Keratinocyte (primary cell): ENCODE measurements around the gene CMSS1. TPM values are rescaled to one million over a fixed set of nuclear protein-coding genes. Genes with fewer than 3 reads are reported as not detected.

Experiments
- DNase-seq: peaks from one replicate; pipeline ENCODE4 v3.0.0-alpha.2; 2011; ENCODE audit warnings: low read depth, missing footprints, low spot score
- FAIRE-seq: peaks from 2 replicates; lab custom pipeline; 2011; peaks lifted over from hg19 to GRCh38; lab: Jason Lieb, UNC
- H2AFZ ChIP-seq: 2 replicates; pipeline ENCODE4 v1.6.0; 2012; ENCODE audit warnings: low read length, control low read depth, inconsistent platforms; ENCODE audit not compliant: control insufficient read depth
- H3K27ac ChIP-seq: 2 replicates; pipeline ENCODE4 v1.5.1; 2011; ENCODE audit warnings: low read length; ENCODE audit not compliant: control insufficient read depth, insufficient read depth
- H3K27me3 ChIP-seq: 3 replicates; pipeline ENCODE4 v1.6.0; 2011; ENCODE audit warnings: low read length; ENCODE audit not compliant: control insufficient read depth, insufficient read depth; ENCODE audit errors: extremely low read depth
- H3K36me3 ChIP-seq, 2 experiments: 2 replicates in 1 of 2; 3 replicates in 1 of 2; pipeline ENCODE4 v1.5.1; 2011; ENCODE audit warnings: low read length in 2 of 2, mild to moderate bottlenecking in 1 of 2; ENCODE audit not compliant: control insufficient read depth in 2 of 2, insufficient read depth in 2 of 2; ENCODE audit errors: extremely low read depth in 1 of 2
- H3K4me1 ChIP-seq: 3 replicates; pipeline ENCODE4 v1.5.1; 2011; ENCODE audit warnings: low read length; ENCODE audit not compliant: control insufficient read depth, insufficient read depth; ENCODE audit errors: extremely low read depth
- H3K4me2 ChIP-seq: 3 replicates; pipeline ENCODE4 v1.6.0; 2011; ENCODE audit warnings: low read depth, low read length; ENCODE audit not compliant: control insufficient read depth, insufficient read depth; ENCODE audit errors: extremely low read depth
- H3K4me3 ChIP-seq, 3 experiments: fragments of 200-600 bp in 1 of 3; sonication (generic) in 1 of 3; 2 replicates in 2 of 3; 3 replicates in 1 of 3; pipeline ENCODE4 v1.5.1; 2011 to 2016; ENCODE audit warnings: low read length in 3 of 3, mild to moderate bottlenecking in 3 of 3, control low read depth in 2 of 3, inconsistent platforms in 1 of 3, low read depth in 1 of 3, mixed read lengths in 1 of 3, mixed run types in 1 of 3, moderate library complexity in 1 of 3; ENCODE audit not compliant: control insufficient read depth in 2 of 3, insufficient read depth in 2 of 3; ENCODE audit errors: extremely low read depth in 1 of 3
- H3K79me2 ChIP-seq: 2 replicates; pipeline ENCODE4 v1.6.0; 2012; ENCODE audit warnings: low read length; ENCODE audit not compliant: control insufficient read depth, insufficient read depth
- H3K9ac ChIP-seq: 3 replicates; pipeline ENCODE4 v1.6.0; 2011; ENCODE audit warnings: low read length; ENCODE audit not compliant: control insufficient read depth, insufficient read depth; ENCODE audit errors: extremely low read depth
- H3K9me1 ChIP-seq: 3 replicates; pipeline ENCODE4 v1.6.0; 2011; ENCODE audit warnings: low read length; ENCODE audit not compliant: control insufficient read depth, insufficient read depth; ENCODE audit errors: extremely low read depth
- H3K9me3 ChIP-seq: 2 replicates; pipeline ENCODE4 v1.5.1; 2012; ENCODE audit warnings: low read depth, low read length; ENCODE audit not compliant: control insufficient read depth
- H4K20me1 ChIP-seq: 3 replicates; pipeline ENCODE4 v1.6.0; 2011; ENCODE audit warnings: low read length; ENCODE audit not compliant: control insufficient read depth, insufficient read depth; ENCODE audit errors: extremely low read depth
- EZH2 ChIP-seq: IDR thresholded peaks from one replicate; pipeline ENCODE4 v1.6.1; 2012; ENCODE audit warnings: inconsistent platforms, mild to moderate bottlenecking, low read length, moderate library complexity
- dilution Hi-C: fragments of 300-500 bp; cut with MboI; formaldehyde crosslinking; loops from one replicate; pipeline ENCODE4 v1.7.0; 2020; ENCODE audit warnings: low sequenced_read_pairs; ENCODE audit not compliant: extremely low pct_ligation_motif_present
- polyA plus RNA-seq, 5 experiments: library from polyadenylated mRNA; depleted of rRNA in 3 of 5; stranded (reverse) in 3 of 5; stranded (forward) in 1 of 5; unstranded in 1 of 5; fragments of >200 nt; gene quantifications; 1 replicate in 1 of 5; 2 replicates in 3 of 5; 3 replicates in 1 of 5; pipeline versions ENCODE4 v1.2.1 to v1.2.3, GENCODE V29; 2011 to 2012; ENCODE audit warnings: missing spikeins in 2 of 5, low read depth in 1 of 5, low replicate concordance in 1 of 5
- TF ChIP-seq, protein P1 (sequence below), 3 experiments: IDR thresholded peaks in 1 of 3; conservative IDR thresholded peaks in 1 of 3; optimal IDR thresholded peaks in 1 of 3; 2 replicates in 2 of 3; 3 replicates in 1 of 3; pipeline versions ENCODE3 to v1.5.1; 2011; ENCODE audit warnings: low read length in 3 of 3, mild to moderate bottlenecking in 3 of 3, moderate library complexity in 2 of 3, control low read depth in 1 of 3, inconsistent platforms in 1 of 3; ENCODE audit not compliant: insufficient read depth in 2 of 3; ENCODE audit errors: extremely low read depth in 1 of 3

CMSS1 gene
- polyA plus RNA-seq, 1 donor (not counting 4 experiments of a cell fraction or from before 2014, with no cell fraction given): 37.2 TPM

DNA sequence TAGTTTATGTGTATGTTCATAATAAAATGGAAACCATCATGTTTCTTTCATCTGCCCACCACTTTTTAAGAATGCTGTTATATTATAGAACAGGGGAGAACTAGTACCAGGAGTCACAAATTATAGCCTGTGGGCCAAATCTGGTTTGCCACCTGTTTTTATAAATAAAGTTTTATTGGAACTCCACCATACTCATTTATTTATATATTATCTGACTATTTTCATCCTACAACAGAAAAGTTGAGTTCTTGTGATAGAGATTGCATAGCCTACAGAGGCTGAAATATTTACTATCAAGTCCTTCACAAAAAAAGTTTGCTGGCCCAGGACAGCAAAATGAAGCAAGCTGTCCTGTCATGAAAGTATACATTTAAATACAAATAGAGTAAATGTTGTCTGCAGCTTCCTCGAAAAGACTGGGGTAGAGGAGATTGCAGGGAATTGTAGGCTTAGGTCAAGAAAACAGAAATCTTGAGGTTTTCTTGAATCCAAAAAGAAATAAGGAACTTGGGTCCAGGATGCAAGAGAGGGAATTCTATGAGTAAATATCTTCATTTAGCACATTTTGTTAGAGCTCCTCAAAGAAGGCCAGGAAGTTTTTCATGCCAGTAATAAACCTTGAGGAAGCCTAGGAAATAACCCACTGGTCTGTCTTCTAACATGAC lies 255.5 kb downstream of the CMSS1 start:
- no peak overlapping the region for H2AFZ ChIP-seq

DNA sequence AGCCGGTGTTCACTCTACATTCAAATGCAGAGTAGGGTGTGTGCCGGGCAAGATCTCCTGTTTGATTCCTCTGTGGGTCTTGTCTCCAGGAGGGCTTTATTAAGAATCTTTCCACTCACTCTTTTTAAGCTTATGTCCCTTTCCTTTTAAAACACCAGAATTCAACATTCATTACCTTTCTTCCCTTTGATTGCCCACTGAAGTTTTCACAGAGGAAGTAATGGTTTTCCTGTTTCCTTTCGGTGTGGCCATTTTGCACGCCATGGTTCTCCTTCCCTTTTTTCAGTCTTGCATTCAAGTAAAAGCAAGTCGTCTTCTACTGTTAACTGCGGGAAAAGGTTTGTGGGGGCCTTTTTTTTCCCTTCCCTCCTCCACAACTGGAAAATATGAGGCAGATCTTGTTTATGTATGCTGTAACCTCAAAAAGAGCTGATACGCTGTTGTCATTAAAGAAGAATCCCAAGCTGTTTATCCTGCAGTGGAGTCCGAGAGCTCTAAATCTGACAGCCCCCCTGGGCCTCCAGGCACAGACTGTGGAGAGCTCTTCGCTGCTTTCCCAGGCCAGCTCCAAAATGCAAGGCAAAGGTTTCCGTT lies 256.1 kb downstream of the CMSS1 start:
- no peak overlapping the region for H2AFZ ChIP-seq
- H3K27me3 ChIP-seq: no peaks in the 10 kb centered on the region
- no peaks in the 10 kb centered on the region for H3K9me3 ChIP-seq
- dilution Hi-C loops: no loop called here
- H3K9ac ChIP-seq: no peak overlapping the region
- no peaks in the 10 kb centered on the region for H3K4me1 ChIP-seq
- H3K27ac ChIP-seq: no peak overlapping the region
- TF ChIP-seq, protein P1, sequence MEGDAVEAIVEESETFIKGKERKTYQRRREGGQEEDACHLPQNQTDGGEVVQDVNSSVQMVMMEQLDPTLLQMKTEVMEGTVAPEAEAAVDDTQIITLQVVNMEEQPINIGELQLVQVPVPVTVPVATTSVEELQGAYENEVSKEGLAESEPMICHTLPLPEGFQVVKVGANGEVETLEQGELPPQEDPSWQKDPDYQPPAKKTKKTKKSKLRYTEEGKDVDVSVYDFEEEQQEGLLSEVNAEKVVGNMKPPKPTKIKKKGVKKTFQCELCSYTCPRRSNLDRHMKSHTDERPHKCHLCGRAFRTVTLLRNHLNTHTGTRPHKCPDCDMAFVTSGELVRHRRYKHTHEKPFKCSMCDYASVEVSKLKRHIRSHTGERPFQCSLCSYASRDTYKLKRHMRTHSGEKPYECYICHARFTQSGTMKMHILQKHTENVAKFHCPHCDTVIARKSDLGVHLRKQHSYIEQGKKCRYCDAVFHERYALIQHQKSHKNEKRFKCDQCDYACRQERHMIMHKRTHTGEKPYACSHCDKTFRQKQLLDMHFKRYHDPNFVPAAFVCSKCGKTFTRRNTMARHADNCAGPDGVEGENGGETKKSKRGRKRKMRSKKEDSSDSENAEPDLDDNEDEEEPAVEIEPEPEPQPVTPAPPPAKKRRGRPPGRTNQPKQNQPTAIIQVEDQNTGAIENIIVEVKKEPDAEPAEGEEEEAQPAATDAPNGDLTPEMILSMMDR (optimal IDR thresholded peaks at IDR 0.05 in 1 of 3, IDR thresholded peaks at IDR 0.05 in 1 of 3, conservative IDR thresholded peaks at IDR 0.05 in 1 of 3; ENCODE audit: extremely low read depth in 1 of 3, insufficient read depth in 2 of 3, low read length in 3 of 3): no peak
- TF ChIP-seq EZH2: no peak
- no peak for FAIRE-seq
- H3K36me3 ChIP-seq: no peaks in the 10 kb centered on the region
- no peaks in the 10 kb centered on the region for H3K9me1 ChIP-seq
- H4K20me1 ChIP-seq: no peaks in the 10 kb centered on the region
- no peaks in the 10 kb centered on the region for H3K79me2 ChIP-seq
- no peak overlapping the region for H3K4me2 ChIP-seq
- no peak for DNase-seq
- H3K4me3 ChIP-seq: no peak overlapping the region

More for the DNA sequence above, 255.5 kb downstream of the CMSS1 start:
- H3K4me3 ChIP-seq: no peak overlapping the region
- H3K9ac ChIP-seq: no peak overlapping the region
- no peaks in the 10 kb centered on the region for H4K20me1 ChIP-seq
- no peaks in the 10 kb centered on the region for H3K27me3 ChIP-seq
- FAIRE-seq: no peak
- no peaks in the 10 kb centered on the region for H3K4me1 ChIP-seq
- dilution Hi-C loops: no loop called here
- H3K27ac ChIP-seq: no peak overlapping the region
- H3K79me2 ChIP-seq: no peaks in the 10 kb centered on the region
- no peaks in the 10 kb centered on the region for H3K9me1 ChIP-seq
- no peak overlapping the region for H3K4me2 ChIP-seq
- H3K36me3 ChIP-seq: no peaks in the 10 kb centered on the region
- no peak for TF ChIP-seq EZH2
- TF ChIP-seq, protein P1 (optimal IDR thresholded peaks at IDR 0.05 in 1 of 3, IDR thresholded peaks at IDR 0.05 in 1 of 3, conservative IDR thresholded peaks at IDR 0.05 in 1 of 3; ENCODE audit: extremely low read depth in 1 of 3, insufficient read depth in 2 of 3, low read length in 3 of 3): no peak
- no peaks in the 10 kb centered on the region for H3K9me3 ChIP-seq
- DNase-seq: no peak
